Subcutaneous adipose tissue (tissue), 4 donors: ENCODE measurements around the gene SHQ1. TPM values are rescaled to one million over a fixed set of nuclear protein-coding genes. Genes with fewer than 3 reads are reported as not detected.

Experiments
- CTCF ChIP-seq: fragments of 450-650 bp; IDR thresholded peaks from one replicate; pipeline ENCODE4 v1.5.1; 2016; ENCODE audit warnings: low read depth, mild to moderate bottlenecking, control low read depth, antibody characterized with exemption, moderate library complexity
- total RNA-seq, 4 donors: library from RNA; depleted of rRNA; stranded (reverse); fragments of >200 nt; gene quantifications; one replicate each; pipeline ENCODE4 v1.1.0, GENCODE V29; 2016

Gene SHQ1
- total RNA-seq, 4 donors from 2014 or later: 7.9 to 15.5 (median 9.8) TPM

- TF ChIP-seq CTCF: no peak
Measured at GRCh38 chr3:72811571-72811970, 36.7 kb downstream of the SHQ1 start.

GRCh38 chr3:72810659-72811434, 37.4 kb downstream of the SHQ1 start:
- no peak for TF ChIP-seq CTCF

- TF ChIP-seq CTCF: no peak
Measured at GRCh38 chr3:72810063-72810462, 38.2 kb downstream of the SHQ1 start.

GRCh38 chr3:72804361-72804760, 43.9 kb downstream of the SHQ1 start:
- TF ChIP-seq CTCF: no peak

- no peak for TF ChIP-seq CTCF
Measured at GRCh38 chr3:72803573-72803972, 44.7 kb downstream of the SHQ1 start.

- no peak for TF ChIP-seq CTCF
Measured at GRCh38 chr3:72802001-72802400, 46.2 kb downstream of the SHQ1 start.

- no peak for TF ChIP-seq CTCF
Measured at GRCh38 chr3:72800869-72801268, 47.4 kb downstream of the SHQ1 start.
